NCI-H774 (cell line): ENCODE data around the gene HOXB1.
"Not testable (repeated sequence)": the region's sequence is repeated elsewhere in the genome, so short reads cannot be mapped to it uniquely, and the experiment has no call there.

Source experiments
- DNase-seq: peaks from one replicate; lab custom pipeline; 2025; lab: John Stamatoyannopoulos, UW

Gene HOXB1

GRCh38 chr17:48519427-48519826, 11.4 kb downstream of the HOXB1 start:
- no peak for DNase-seq

- no peak for DNase-seq
Observed at GRCh38 chr17:48517478-48517877, 13.3 kb downstream of the HOXB1 start.

DNA sequence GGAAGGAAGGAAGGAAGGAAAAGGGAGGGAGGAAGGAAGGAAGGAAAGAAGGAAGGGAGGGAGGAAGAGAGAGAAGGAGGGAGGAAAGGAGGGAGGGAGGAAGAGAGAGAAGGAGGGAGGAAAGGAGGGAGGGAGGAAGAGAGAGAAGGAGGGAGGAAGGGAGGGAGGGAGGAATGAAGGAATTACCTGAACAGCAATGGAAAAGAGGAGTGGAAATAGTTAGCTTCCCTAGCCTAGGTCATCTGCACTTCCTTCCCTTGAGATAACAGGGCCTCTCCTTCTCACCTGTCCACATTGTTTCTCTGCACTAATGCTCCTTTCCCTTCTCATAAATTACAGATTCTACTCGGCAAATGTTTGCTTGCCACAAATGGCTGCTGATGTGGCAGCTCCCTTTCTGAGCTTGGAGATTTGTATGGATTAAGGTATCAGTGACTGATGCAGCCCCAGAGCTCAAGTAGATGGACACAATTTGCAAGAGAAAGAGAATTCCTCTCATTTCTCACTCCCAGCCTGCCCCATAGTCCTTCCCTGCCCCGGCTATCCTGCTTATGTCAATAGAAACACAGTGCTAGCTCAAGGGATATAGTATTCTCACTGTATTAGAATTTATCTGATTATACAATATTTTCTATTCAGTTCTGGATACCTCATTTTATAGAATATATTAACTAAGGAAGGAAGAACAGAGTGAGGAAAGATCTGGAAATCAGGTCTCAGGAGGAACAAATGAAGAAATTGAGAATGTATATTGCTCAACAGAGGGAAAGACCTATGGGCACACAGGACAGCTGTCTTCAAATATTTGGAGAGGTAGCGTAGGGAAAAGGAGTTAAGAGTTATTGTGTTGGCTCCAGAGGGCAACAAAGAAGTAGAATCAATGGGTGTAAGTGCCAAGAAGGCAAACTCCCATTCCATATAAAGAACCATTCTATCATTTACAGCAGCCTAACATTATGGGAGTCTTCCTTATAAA, 14.6 kb downstream of the HOXB1 start:
- DNase-seq: no peak

DNA sequence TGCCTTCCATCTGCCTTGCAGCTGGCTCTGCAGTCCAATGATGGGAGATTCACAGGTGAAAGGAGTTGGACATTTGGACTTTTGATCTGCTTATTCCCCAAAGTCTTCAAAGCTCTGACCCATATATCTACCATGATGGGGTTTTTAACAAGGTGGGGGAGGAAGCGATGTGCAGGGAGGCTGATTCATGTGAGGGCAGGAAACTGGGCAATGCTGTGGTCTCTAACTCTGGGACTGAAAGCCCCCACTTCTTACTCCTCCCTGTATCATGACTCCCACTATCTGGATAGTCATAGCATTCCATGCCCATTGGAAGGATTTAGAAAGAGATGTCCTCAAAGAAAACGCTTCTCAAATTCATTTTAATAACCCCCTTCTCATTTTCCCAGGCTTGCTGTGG, 16.3 kb downstream of the HOXB1 start:
- no peak for DNase-seq

DNA sequence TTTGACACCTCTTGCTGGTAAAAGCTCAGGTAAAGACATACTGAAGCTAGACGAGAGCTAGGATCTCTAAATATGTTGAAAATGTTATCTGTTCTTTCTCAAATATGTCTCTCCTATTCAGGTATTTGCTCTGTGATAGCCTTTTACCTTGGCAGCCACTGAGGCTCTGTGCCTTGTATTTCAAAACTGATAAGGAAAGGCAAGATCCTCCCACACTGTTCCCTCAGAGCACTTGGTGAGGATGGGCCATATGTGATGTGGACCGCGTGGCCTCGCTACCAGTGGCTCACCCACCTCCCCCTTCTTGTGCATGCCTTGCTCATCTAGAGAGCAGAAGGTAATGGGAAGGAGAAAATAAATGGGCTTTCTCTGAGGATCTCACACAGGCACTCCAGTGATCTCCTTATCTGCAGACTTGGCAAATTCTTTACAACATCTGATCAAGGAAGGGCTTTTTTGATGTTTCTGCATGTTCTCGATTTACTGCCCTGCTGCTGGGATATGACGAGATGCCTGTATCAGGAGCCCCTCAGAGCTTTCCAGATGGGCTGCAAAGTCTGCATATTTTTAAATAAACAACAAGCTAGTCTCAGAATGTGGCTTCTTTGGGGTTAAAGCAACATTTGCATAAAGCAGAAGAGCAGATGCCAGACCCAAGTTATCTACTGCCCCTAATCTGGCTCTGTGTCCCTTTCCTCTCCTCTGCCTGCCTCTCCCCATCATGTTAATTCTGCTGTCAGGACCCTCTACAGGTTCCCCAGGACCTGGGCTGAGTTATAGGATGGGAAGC, 16.9 kb downstream of the HOXB1 start:
- DNase-seq: no peak

GRCh38 chr17:48513097-48513496, 17.7 kb downstream of the HOXB1 start:
- DNase-seq: no peak

GRCh38 chr17:48510761-48511604, 19.8 kb downstream of the HOXB1 start:
- DNase-seq: no peak

GRCh38 chr17:48510381-48510760, 20.4 kb downstream of the HOXB1 start:
- no peak for DNase-seq

DNA sequence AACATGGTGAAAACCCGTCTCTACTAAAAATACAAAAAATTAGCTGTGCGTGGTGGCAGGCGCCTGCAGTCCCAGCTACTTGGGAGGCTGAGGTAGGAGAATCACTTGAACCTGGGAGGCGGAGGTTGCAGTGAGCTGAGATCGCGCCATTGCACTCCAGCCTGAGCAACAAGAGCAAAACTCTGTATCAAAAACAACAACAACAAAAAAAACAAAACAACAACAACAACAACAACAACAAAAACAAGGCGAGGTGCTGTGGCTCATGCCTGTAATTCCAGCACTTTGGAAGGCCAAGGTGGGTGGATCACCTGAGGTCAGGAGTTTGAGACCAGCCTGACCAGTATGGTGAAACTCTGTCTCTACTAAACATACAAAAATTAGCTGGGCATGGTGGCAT, 21.1 kb downstream of the HOXB1 start:
- not testable (repeated sequence) for DNase-seq

DNA sequence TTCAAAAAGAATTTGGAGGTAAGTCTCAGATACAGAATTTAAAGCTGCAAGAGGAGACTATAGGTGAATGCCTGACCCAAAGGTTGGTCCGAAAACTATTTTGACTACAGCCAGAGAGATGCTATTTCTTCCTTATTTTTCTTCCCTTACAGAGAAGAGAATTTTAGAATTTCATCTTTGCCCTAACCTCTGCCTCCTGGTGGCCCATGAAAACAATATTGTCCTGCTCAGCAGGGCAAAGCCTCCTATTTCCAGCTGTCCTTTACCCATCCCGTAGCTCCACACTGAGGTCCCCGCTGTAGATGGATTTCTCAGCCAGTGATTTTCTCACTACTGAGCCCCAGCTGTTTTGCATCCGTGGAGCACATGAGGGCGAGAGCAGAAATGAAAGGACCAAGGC, 24.6 kb downstream of the HOXB1 start:
- no peak for DNase-seq

DNA sequence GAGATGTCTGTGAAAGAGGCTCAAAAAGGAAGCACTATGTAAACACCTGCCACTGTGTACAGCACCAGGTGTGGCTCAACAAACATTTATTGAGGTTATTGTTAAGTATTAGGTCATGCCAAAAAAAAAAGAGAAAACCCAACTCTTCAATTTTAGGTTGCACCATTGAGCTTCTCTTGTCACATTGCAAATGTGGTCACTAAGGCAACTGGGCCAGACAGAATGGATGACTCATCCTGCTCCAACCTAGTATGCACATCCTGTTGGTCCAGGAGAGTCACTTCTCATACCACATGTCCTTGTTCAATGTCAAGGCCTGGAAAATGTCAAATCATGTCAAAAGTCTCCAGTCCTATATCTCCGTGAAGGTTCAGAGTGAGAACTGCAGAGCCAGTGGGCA, 25.0 kb downstream of the HOXB1 start:
- DNase-seq: peak; percentile 100

- no peak for DNase-seq
Observed at GRCh38 chr17:48504953-48505352, 25.9 kb downstream of the HOXB1 start.

- no peak for DNase-seq
Observed at GRCh38 chr17:48503747-48504146, 27.1 kb downstream of the HOXB1 start.

- DNase-seq: no peak
Observed at GRCh38 chr17:48502901-48503300, 27.9 kb downstream of the HOXB1 start.

DNA sequence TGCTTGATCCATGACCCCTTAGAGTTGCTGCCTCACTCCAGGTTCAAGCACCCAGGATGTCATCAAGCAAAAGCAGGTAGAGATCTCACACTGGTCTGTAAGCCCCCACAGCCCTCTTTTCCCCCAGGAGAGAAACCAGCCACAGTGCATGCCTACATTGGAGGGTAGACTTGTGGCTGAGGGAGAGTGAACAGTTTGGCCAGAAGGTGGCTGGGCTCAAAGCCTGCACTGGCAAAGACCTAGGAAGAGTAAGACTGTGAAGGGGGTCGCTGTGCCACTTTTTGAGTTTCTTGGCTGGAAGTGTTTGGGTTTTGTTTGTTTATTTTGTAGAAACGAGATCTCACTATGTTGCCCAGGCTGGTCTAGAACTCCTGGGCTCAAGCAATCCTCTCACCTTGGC, 28.5 kb downstream of the HOXB1 start:
- no peak for DNase-seq

DNA sequence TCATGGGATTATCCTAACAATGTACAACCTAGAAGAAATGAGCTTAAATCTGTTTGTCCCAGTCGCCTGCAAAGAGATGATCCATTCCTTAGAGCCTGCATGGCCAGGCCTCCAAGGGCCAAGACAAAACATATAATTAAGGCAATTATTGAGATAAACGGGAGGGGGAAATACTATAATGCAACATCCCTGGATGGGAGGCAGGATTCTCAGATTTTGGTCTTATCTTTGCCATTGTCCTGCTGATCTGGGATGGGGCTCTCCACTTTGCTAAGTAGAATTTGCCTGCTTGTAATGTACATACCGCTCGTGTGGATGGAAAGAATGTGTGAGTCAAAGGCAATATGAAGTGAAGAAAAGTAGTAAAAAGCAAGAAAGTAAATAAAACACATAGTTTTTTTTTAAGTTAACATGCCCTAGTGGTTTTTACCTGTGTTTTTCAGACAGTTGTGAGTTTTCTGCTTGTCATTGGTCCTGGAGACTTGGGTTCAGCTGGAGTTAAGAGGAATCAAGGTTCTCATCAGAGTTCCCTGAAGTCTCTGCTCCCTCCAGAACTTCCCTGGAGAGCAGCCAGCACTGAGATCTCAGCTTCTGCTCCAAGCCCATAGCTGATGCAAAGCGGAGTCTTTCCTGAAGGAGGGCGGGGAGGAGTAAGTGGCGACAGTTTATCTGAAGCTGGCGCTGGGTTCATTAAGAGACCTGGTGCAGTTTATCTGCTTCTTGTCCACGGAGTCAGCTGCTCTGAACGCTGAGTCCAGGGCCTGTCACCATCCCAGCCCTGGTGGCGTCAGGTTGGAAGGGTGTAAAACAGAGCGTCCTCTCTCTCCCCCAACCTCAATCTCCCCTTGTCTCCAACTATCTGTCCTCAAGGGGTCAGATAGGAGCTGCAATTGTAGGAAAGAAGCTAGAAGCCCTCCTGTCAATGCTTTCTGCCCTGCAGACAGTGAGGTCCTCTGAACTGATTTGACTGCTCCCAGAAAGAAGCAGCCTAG, 30.1 kb downstream of the HOXB1 start:
- DNase-seq: no peak

- DNase-seq: no peak
Observed at GRCh38 chr17:48499735-48500434, 30.9 kb downstream of the HOXB1 start.

DNA sequence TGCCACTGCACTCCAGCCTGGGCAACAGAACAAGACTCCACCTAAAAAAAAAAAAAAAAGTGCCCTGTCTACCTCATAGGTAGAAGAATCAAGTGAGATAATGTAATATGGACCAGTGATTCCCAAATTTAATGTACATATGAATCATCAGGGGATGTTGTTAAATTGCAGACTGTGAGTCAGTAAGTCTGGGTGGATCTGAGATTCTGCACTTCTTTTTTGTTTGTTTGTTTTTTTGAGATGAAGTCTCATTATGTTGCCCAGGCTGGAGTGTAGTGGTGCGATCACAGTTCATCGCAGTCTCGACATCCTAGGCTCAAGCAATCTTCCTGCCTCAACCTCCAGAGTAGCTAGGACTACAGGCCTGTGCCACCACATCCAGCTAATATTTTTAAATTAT, 31.6 kb downstream of the HOXB1 start:
- DNase-seq: no peak

GRCh38 chr17:48498164-48498850, 32.5 kb downstream of the HOXB1 start:
- peak; percentile 97 for DNase-seq

GRCh38 chr17:48497103-48497502, 33.7 kb downstream of the HOXB1 start:
- DNase-seq: no peak
